Measurements from ENCODE around the gene PRXL2A. TPM values are rescaled to one million over a fixed set of nuclear protein-coding genes. Genes with fewer than 3 reads are reported as not detected.

The PRXL2A gene
- total RNA-seq, 2 experiments from 2014 or later, result 12.1 to 14.0 TPM

- POLR2A ChIA-PET, result interaction anchor here (0.5 to 0.6 kb wide), 2 partner anchors 30 to 53 kb away, joined by 3 to 5 read pairs; no protein-coding TSS in a partner anchor
These were observed 46.4 kb downstream of the PRXL2A start for GRCh38 chr10:80454513-80455460.

GRCh38 chr10:80455461-80456349, 47.4 kb downstream of the PRXL2A start:
- ChIA-PET POLR2A (interaction anchor here (0.5 to 0.6 kb wide), 2 partner anchors 29 to 52 kb away, joined by 3 to 5 read pairs; no protein-coding TSS in a partner anchor), CTCF (interaction anchor here (1.1 to 4.4 kb wide), 7 partner anchors 10 to 55 kb away, joined by 3 to 36 read pairs (median 5); no protein-coding TSS in a partner anchor)

More at GRCh38 chr10:80454513-80455460, 46.4 kb downstream of the PRXL2A start:
- CTCF ChIA-PET, result interaction anchor here (0.6 to 4.4 kb wide), 5 partner anchors 10 to 51 kb away, joined by 3 to 36 read pairs (median 3); no protein-coding TSS in a partner anchor

GRCh38 chr10:80457554-80458262, 49.4 kb downstream of the PRXL2A start:
- ChIA-PET POLR2A (interaction anchor here (0.6 to 1.0 kb wide), 2 partner anchors 26 to 43 kb away, joined by 3 to 7 read pairs; no protein-coding TSS in a partner anchor), CTCF (interaction anchor here (0.9 to 4.4 kb wide), 9 partner anchors 11 to 51 kb away, joined by 3 to 36 read pairs (median 4); no protein-coding TSS in a partner anchor)

- CTCF ChIA-PET, result interaction anchor here (1.3 to 4.4 kb wide), 4 partner anchors 11 to 47 kb away, joined by 4 to 36 read pairs (median 23); no protein-coding TSS in a partner anchor
- POLR2A ChIA-PET, result interaction anchor here (0.6 kb wide), 1 partner anchor 43 kb away, joined by 7 read pairs; no protein-coding TSS in a partner anchor
These were observed 49.9 kb downstream of the PRXL2A start for GRCh38 chr10:80458263-80458625.

GRCh38 chr10:80458638-80459037, 50.3 kb downstream of the PRXL2A start:
- POLR2A ChIA-PET, result interaction anchor here (0.6 to 1.1 kb wide), 6 partner anchors 13 to 55 kb away, joined by 3 to 11 read pairs (median 4); partner anchors contain the start of gene PRXL2A
- CTCF ChIA-PET, result interaction anchor here (0.8 to 4.4 kb wide), 8 partner anchors 10 to 52 kb away, joined by 3 to 36 read pairs (median 10); no protein-coding TSS in a partner anchor

- POLR2A ChIA-PET, result interaction anchor here (0.6 to 1.1 kb wide), 8 partner anchors 12 to 54 kb away, joined by 3 to 11 read pairs (median 4); partner anchors contain the start of gene PRXL2A
These were observed 50.9 kb downstream of the PRXL2A start for GRCh38 chr10:80459047-80459865.

GRCh38 chr10:80460399-80461207, 52.3 kb downstream of the PRXL2A start:
- ChIA-PET CTCF (interaction anchor here (1.1 to 3.8 kb wide), 7 partner anchors 16 to 50 kb away, joined by 3 to 33 read pairs (median 6); no protein-coding TSS in a partner anchor), POLR2A (interaction anchor here (0.6 to 1.0 kb wide), 3 partner anchors 23 to 33 kb away, joined by 3 to 12 read pairs (median 3); no protein-coding TSS in a partner anchor)

More at GRCh38 chr10:80459047-80459865, 50.9 kb downstream of the PRXL2A start:
- CTCF ChIA-PET, result interaction anchor here (0.8 to 4.4 kb wide), 9 partner anchors 10 to 52 kb away, joined by 3 to 36 read pairs (median 6); no protein-coding TSS in a partner anchor

GRCh38 chr10:80461208-80462183, 53.1 kb downstream of the PRXL2A start:
- CTCF ChIA-PET, result interaction anchor here (1.1 to 3.8 kb wide), 5 partner anchors 17 to 43 kb away, joined by 3 to 33 read pairs (median 13); no protein-coding TSS in a partner anchor
- POLR2A ChIA-PET, result interaction anchor here (0.6 to 1.0 kb wide), 3 partner anchors 11 to 32 kb away, joined by 3 read pairs; no protein-coding TSS in a partner anchor

GRCh38 chr10:80462299-80462980, 54.1 kb downstream of the PRXL2A start:
- CTCF ChIA-PET, result interaction anchor here (1.4 to 2.7 kb wide), 3 partner anchors 37 to 84 kb away, joined by 3 to 20 read pairs (median 11); no protein-coding TSS in a partner anchor
- POLR2A ChIA-PET, result interaction anchor here (0.8 kb wide), 1 partner anchor 9 kb away, joined by 3 read pairs; no protein-coding TSS in a partner anchor

- ChIA-PET CTCF (interaction anchor here (1.1 to 2.7 kb wide), 5 partner anchors 9 to 85 kb away, joined by 3 to 20 read pairs (median 4); no protein-coding TSS in a partner anchor), POLR2A (interaction anchor here (0.8 to 1.0 kb wide), 2 partner anchors 9 kb away, joined by 3 read pairs; no protein-coding TSS in a partner anchor)
These were observed 54.8 kb downstream of the PRXL2A start for GRCh38 chr10:80462981-80463741.

- ChIA-PET POLR2A (interaction anchor here (1.0 kb wide), 1 partner anchor 9 kb away, joined by 3 read pairs; no protein-coding TSS in a partner anchor), CTCF (interaction anchor here (1.1 to 2.7 kb wide), 4 partner anchors 8 to 41 kb away, joined by 4 to 20 read pairs (median 8); no protein-coding TSS in a partner anchor)
These were observed 55.5 kb downstream of the PRXL2A start for GRCh38 chr10:80463868-80464267.

GRCh38 chr10:80464557-80465450, 56.5 kb downstream of the PRXL2A start:
- CTCF ChIA-PET, result interaction anchor here (0.8 to 2.7 kb wide), 4 partner anchors 12 to 40 kb away, joined by 3 to 20 read pairs (median 8); no protein-coding TSS in a partner anchor
- POLR2A ChIA-PET, result interaction anchor here (0.5 to 1.0 kb wide), 2 partner anchors 8 to 9 kb away, joined by 3 read pairs; no protein-coding TSS in a partner anchor
